ENCODE data around the gene SMARCA2.

- TF ChIP-seq EZH2phosphoT487 (IDR thresholded peaks at IDR 0.05; ENCODE audit: low read depth) (no peak), CTCF (IDR thresholded peaks at IDR 0.05; ENCODE audit: low read depth, low read length) (no peak)
These were observed 94.0 kb downstream of the SMARCA2 start for GRCh38 chr9:2109069-2109650.

All from OCI-LY3 (cell line).